HCT116 (cell line): ENCODE results near the gene CLEC16A. TPM values are rescaled to one million over a fixed set of nuclear protein-coding genes. Genes with fewer than 3 reads are reported as not detected.

Experiments
- ATAC-seq: fragments of 200-7000 bp; cut with Tn5 transposase; 2 replicates; pipeline ENCODE4 v1.9.1; 2020; ENCODE audit warnings: mild to moderate bottlenecking, moderate library complexity
- BruUV-seq: library from RNA; stranded (reverse); fragments of 400-500 nt; replicated peaks from 2 replicates; lab custom pipeline; 2021; lab: Mats Ljungman, UMichigan
- CTCF ChIA-PET: fragments of 300-600 bp; sonication (Branson Sonifier 250); formaldehyde crosslinking; loops from one replicate; lab custom pipeline; 2021; ENCODE audit warnings: antibody characterized with exemption; lab: Charles Lee
- POLR2A ChIA-PET: fragments of 300-600, 350-600 bp; sonication (Branson Sonifier 250); formaldehyde crosslinking; loops from one replicate; lab custom pipeline; 2021; ENCODE audit warnings: antibody characterized with exemption; lab: Charles Lee
- RAD21 ChIA-PET, 2 experiments: fragments of 300-600 bp; sonication (Branson Sonifier 250); formaldehyde crosslinking; loops; one replicate each; lab custom pipeline; 2023; ENCODE audit warnings: low total read pairs in 2 of 2; ENCODE audit not compliant: uncharacterized antibody in 2 of 2, unreplicated experiment in 2 of 2, low non-redundant PET in 1 of 2; lab: Charles Lee
- DNase-seq: peaks from one replicate; pipeline ENCODE4 v3.0.0-alpha.2; 2010; ENCODE audit warnings: low read depth, low spot score
- H2AFZ ChIP-seq: fragments of 200-600 bp; shearing (Covaris generic), sonication (generic); 2 replicates; pipeline ENCODE4 v1.6.1; 2017; ENCODE audit warnings: low read depth, mixed run types, mixed read lengths, antibody characterized with exemption, low read length; ENCODE audit not compliant: poor library complexity, severe bottlenecking
- H3K27ac ChIP-seq: 2 replicates; pipeline ENCODE4 v1.5.1; 2012; ENCODE audit warnings: low read depth, low read length
- H3K27me3 ChIP-seq: fragments of 200-600 bp; sonication (generic); 2 replicates; pipeline ENCODE4 v1.6.1; 2016; ENCODE audit warnings: mixed run types, low read length, mixed read lengths; ENCODE audit not compliant: insufficient read depth
- H3K36me3 ChIP-seq, 2 experiments: fragments of 200-500 bp in 1 of 2; fragments of 200-600 bp in 1 of 2; sonication (Bioruptor generic) in 1 of 2; sonication (generic) in 1 of 2; 2 replicates each; pipeline versions ENCODE4 v1.5.1 to v1.6.1; 2014 to 2016; ENCODE audit warnings: low read length in 2 of 2, inconsistent platforms in 1 of 2, mixed read lengths in 1 of 2, mixed run types in 1 of 2; ENCODE audit not compliant: insufficient read depth in 2 of 2, control insufficient read depth in 1 of 2
- H3K4me1 ChIP-seq, 2 experiments: fragments of 200-600 bp in 1 of 2; sonication (generic) in 1 of 2; 2 replicates each; pipeline versions ENCODE4 v1.5.1 to v1.6.1; 2012 to 2017; ENCODE audit warnings: low read length in 2 of 2, inconsistent platforms in 1 of 2, mild to moderate bottlenecking in 1 of 2, mixed read lengths in 1 of 2, mixed run types in 1 of 2, moderate library complexity in 1 of 2; ENCODE audit not compliant: insufficient read depth in 2 of 2, control insufficient read depth in 1 of 2
- H3K4me2 ChIP-seq: fragments of 200-600 bp; sonication (generic); 2 replicates; pipeline ENCODE4 v1.6.1; 2017; ENCODE audit warnings: mixed run types, low read length, mixed read lengths
- H3K4me3 ChIP-seq, 2 experiments: fragments of 200-600 bp in 1 of 2; sonication (generic) in 1 of 2; replicated peaks in 1 of 2; 2 replicates each; pipeline ENCODE4 v1.5.1; 2011 to 2016; ENCODE audit warnings: low read length in 2 of 2, control low read depth in 1 of 2, low read depth in 1 of 2, mild to moderate bottlenecking in 1 of 2, mixed read lengths in 1 of 2, mixed run types in 1 of 2
- H3K79me2 ChIP-seq: fragments of 200-600 bp; sonication (generic); 2 replicates; pipeline ENCODE4 v1.6.1; 2017; ENCODE audit warnings: mild to moderate bottlenecking, mixed run types, low read length, moderate library complexity, mixed read lengths; ENCODE audit not compliant: insufficient read depth
- H3K9ac ChIP-seq: fragments of 200-600 bp; sonication (generic); 2 replicates; pipeline ENCODE4 v1.6.1; 2016; ENCODE audit warnings: low read length, mixed read lengths
- H3K9me2 ChIP-seq: fragments of 200-600 bp; sonication (generic), shearing (Covaris generic); 2 replicates; pipeline ENCODE4 v1.6.1; 2017; ENCODE audit warnings: mixed run types, mild to moderate bottlenecking, moderate library complexity; ENCODE audit not compliant: insufficient read depth
- H3K9me3 ChIP-seq, 2 experiments: fragments of 200-500 bp in 1 of 2; fragments of 200-600 bp in 1 of 2; sonication (Bioruptor generic) in 1 of 2; sonication (generic) in 1 of 2; 2 replicates each; pipeline ENCODE4 v1.6.1; 2014 to 2017; ENCODE audit warnings: low read length in 2 of 2, mixed read lengths in 2 of 2, inconsistent platforms in 1 of 2, low read depth in 1 of 2, mild to moderate bottlenecking in 1 of 2, mixed run types in 1 of 2, moderate library complexity in 1 of 2; ENCODE audit not compliant: control insufficient read depth in 1 of 2, insufficient read depth in 1 of 2
- H4K20me1 ChIP-seq: fragments of 200-600 bp; sonication (generic), shearing (Covaris generic); 2 replicates; pipeline ENCODE4 v1.6.1; 2017; ENCODE audit warnings: mixed run types, mild to moderate bottlenecking, moderate library complexity; ENCODE audit not compliant: insufficient read depth
- CBX3 ChIP-seq: IDR thresholded peaks from 2 replicates; pipeline ENCODE4 v1.6.1; 2012; ENCODE audit warnings: low read depth
- EZH2phosphoT487 ChIP-seq: fragments of 200-600 bp; IDR thresholded peaks from 2 replicates; pipeline ENCODE4 v1.6.1; 2018; ENCODE audit warnings: antibody characterized with exemption, borderline replicate concordance
- JUND ChIP-seq: IDR thresholded peaks from 2 replicates; pipeline ENCODE4 v1.6.1; 2012
- POLR2A ChIP-seq: IDR thresholded peaks from 2 replicates; pipeline ENCODE4 v1.7.0; 2011; ENCODE audit warnings: borderline replicate concordance; ENCODE audit not compliant: insufficient read depth, insufficient read length; ENCODE audit errors: extremely low read depth
- REST ChIP-seq: IDR thresholded peaks from 2 replicates; pipeline ENCODE4 v1.6.1; 2012; ENCODE audit warnings: low read depth
- SIN3A ChIP-seq: IDR thresholded peaks from 2 replicates; pipeline ENCODE4 v1.6.1; 2012; ENCODE audit warnings: low read depth
- SP1 ChIP-seq: IDR thresholded peaks from 2 replicates; pipeline ENCODE4 v1.6.1; 2012; ENCODE audit warnings: low read depth
- ZBTB33 ChIP-seq: IDR thresholded peaks from 2 replicates; pipeline ENCODE4 v1.6.1; 2011; ENCODE audit warnings: mild to moderate bottlenecking, low read length, moderate library complexity; ENCODE audit not compliant: insufficient replicate concordance; ENCODE audit errors: extremely low read depth
- ZNF274 ChIP-seq: fragments of 200-500 bp; sonication (Bioruptor generic); IDR thresholded peaks from 2 replicates; pipeline ENCODE4 v1.6.1; 2014; ENCODE audit warnings: mild to moderate bottlenecking, low read depth, low read length, inconsistent platforms
- intact Hi-C: fragments of 100-400 bp; cut with micrococcal nuclease; formaldehyde crosslinking; loops from 2 replicates; pipeline ENCODE4 v1.10.0; 2022
- total RNA-seq: library from RNA; stranded (reverse); gene quantifications from one replicate; pipeline ENCODE4 v1.2.1, GENCODE V29; 2021; ENCODE audit not compliant: unreplicated experiment

The CLEC16A gene
- total RNA-seq, 1 experiment from 2014 or later = 18.0 TPM

- Histone ChIP-seq H3K9ac (no peak overlapping the region), H3K9me2 (no peaks in the 10 kb centered on the region), H3K9me3 (no peaks in the 10 kb centered on the region), H3K27me3 (no peaks in the 10 kb centered on the region), H2AFZ (no peak overlapping the region), H3K4me3 (no peak overlapping the region), H3K27ac (no peak overlapping the region), H4K20me1 (no peaks in the 10 kb centered on the region), H3K36me3 (no peaks in the 10 kb centered on the region), H3K4me1 (peaks cover 4 to 13% of the 10 kb centered on the region in 2 experiments; a peak in 3 of 4 replicates), H3K79me2 (no peaks in the 10 kb centered on the region), H3K4me2 (no peak overlapping the region)
- CTCF ChIA-PET = no interaction called here
- POLR2A ChIA-PET = no interaction called here
- BruUV-seq = no TSS peak
- RAD21 ChIA-PET = no interaction called here
- ATAC-seq = no peak
- TF ChIP-seq POLR2A (no peak), SP1 (no peak), CBX3 (no peak), ZNF274 (no peak), JUND (no peak), SIN3A (no peak), EZH2phosphoT487 (no peak)
- no peak for DNase-seq
- intact Hi-C loops = no loop called here
Observed at GRCh38 chr16:11073407-11073999, 129.1 kb downstream of the CLEC16A start.

- Histone ChIP-seq H3K4me2 (no peak overlapping the region), H3K4me1 (peaks cover 4 to 19% of the 10 kb centered on the region in 2 experiments; a peak in 3 of 4 replicates), H2AFZ (no peak overlapping the region), H3K27ac (no peak overlapping the region), H3K9me3 (no peaks in the 10 kb centered on the region), H3K9ac (no peak overlapping the region), H3K27me3 (no peaks in the 10 kb centered on the region), H3K36me3 (no peaks in the 10 kb centered on the region), H4K20me1 (no peaks in the 10 kb centered on the region), H3K9me2 (no peaks in the 10 kb centered on the region), H3K4me3 (no peak overlapping the region), H3K79me2 (no peaks in the 10 kb centered on the region)
- CTCF ChIA-PET = no interaction called here
- POLR2A ChIA-PET = no interaction called here
- ATAC-seq = no peak
- RAD21 ChIA-PET = no interaction called here
- no peak for DNase-seq
- intact Hi-C loops = no loop called here
- no TSS peak for BruUV-seq
- no peak for TF ChIP-seq REST
- TF ChIP-seq ZBTB33 = no peak
Observed at GRCh38 chr16:11074131-11074530, 129.8 kb downstream of the CLEC16A start.
